ENCODE data around the gene SMAD2. TPM values are rescaled to one million over a fixed set of nuclear protein-coding genes. Genes with fewer than 3 reads are reported as not detected.

The SMAD2 gene
- total and polyA plus RNA-seq, 9 of the 15 experiments (the other 6 are each of a cell fraction or from before 2014, with no cell fraction given) = 9.2 to 49.6 (median 33.7) TPM

GRCh38 chr18:47930931-47931717, 665 bp upstream of the SMAD2 start (continued):
- TF ChIP-seq MEIS2 (IDR thresholded peaks at IDR 0.05; ENCODE audit: partially characterized antibody) (peak; percentile 13), SMARCC2 (IDR thresholded peaks at IDR 0.05; ENCODE audit: low read depth) (no peak), ZNF232 (CRISPR knock-in tag; IDR thresholded peaks at IDR 0.05) (peak; percentile 86; the same call in 1 of the 2 replicates), E2F4 (CRISPR knock-in tag; IDR thresholded peaks at IDR 0.05; ENCODE audit: low read depth) (peak; percentile 53; the same call in 1 of the 2 replicates), EGR1 (conservative IDR thresholded peaks at IDR 0.05) (0 out of 2 replicates have a peak, but pooled peaks have one; percentile 24), TSC22D4 (tag; IDR thresholded peaks at IDR 0.05) (no peak), BDP1 (IDR thresholded peaks at IDR 0.05; ENCODE audit: insufficient read depth, insufficient read length) (no peak), SP1 (CRISPR knock-in tag; IDR thresholded peaks at IDR 0.05) (no peak; the same call in 1 of the 2 replicates), TEAD4 (IDR thresholded peaks at IDR 0.05; ENCODE audit: low read length) (no peak), TEAD4 (CRISPR knock-in tag; IDR thresholded peaks at IDR 0.05; ENCODE audit: borderline replicate concordance) (peak; percentile 85; the same call in 1 of the 2 replicates), ZNF124 (CRISPR knock-in tag; IDR thresholded peaks at IDR 0.05) (no peak), MYC (IDR thresholded peaks at IDR 0.05; ENCODE audit: low read depth, low read length) (peak; percentile 84), MYC (CRISPR knock-in tag; IDR thresholded peaks at IDR 0.05; ENCODE audit: borderline replicate concordance, low read depth) (peak; percentile 81), RFX7 (CRISPR knock-in tag; IDR thresholded peaks at IDR 0.05) (no peak), NRF1 (conservative IDR thresholded peaks at IDR 0.05 in 1 of 2, IDR thresholded peaks at IDR 0.05 in 1 of 2) (peak; percentile 79 to 81), TSHZ1 (CRISPR knock-in tag; IDR thresholded peaks at IDR 0.05) (no peak), ETV5 (CRISPR knock-in tag; IDR thresholded peaks at IDR 0.05; ENCODE audit: low read depth) (0 out of 2 replicates have a peak, but pooled peaks have one; percentile 19), RBBP5 (IDR thresholded peaks at IDR 0.05; ENCODE audit: borderline replicate concordance, insufficient read depth, low read length, poor library complexity, severe bottlenecking) (peak; percentile 56), POLR3G (IDR thresholded peaks at IDR 0.05; ENCODE audit: extremely low read depth, insufficient read length, insufficient replicate concordance) (no peak), USF1 (CRISPR knock-in tag; IDR thresholded peaks at IDR 0.05) (peak; percentile 61), PRMT5 (CRISPR knock-in tag; IDR thresholded peaks at IDR 0.05) (peak; percentile 81), EZH2 (IDR thresholded peaks at IDR 0.05; ENCODE audit: borderline replicate concordance, low read depth, low read length) (no peak), CREB1 (IDR thresholded peaks at IDR 0.05) (peak; percentile 52), CREB1 (CRISPR knock-in tag; IDR thresholded peaks at IDR 0.05) (no peak)
